H9 (cell line): ENCODE data around the gene VRK2. TPM values are rescaled to one million over a fixed set of nuclear protein-coding genes. Genes with fewer than 3 reads are reported as not detected.
A peak's percentile ranks its signal among the peaks of the same experiment; 100 is the strongest.

Source experiments
- DNase-seq: peaks from one replicate; pipeline ENCODE4 v3.0.0-alpha.2; 2017
- H2AFZ ChIP-seq: one replicate; pipeline ENCODE4 v1.6.1; 2013; ENCODE audit warnings: mild to moderate bottlenecking, low read length, control low read depth, moderate library complexity
- H2AK5ac ChIP-seq: 2 replicates; pipeline ENCODE4 v1.6.1; 2013; ENCODE audit warnings: low read length, control low read depth, mixed read lengths; ENCODE audit not compliant: insufficient read length
- H2BK120ac ChIP-seq: one replicate; pipeline ENCODE4 v1.6.1; 2013; ENCODE audit warnings: low read depth, mild to moderate bottlenecking, low read length, control low read depth, inconsistent platforms; ENCODE audit not compliant: poor library complexity, severe bottlenecking
- H2BK12ac ChIP-seq: 2 replicates; pipeline ENCODE4 v1.6.1; 2013; ENCODE audit warnings: low read length, control low read depth, mixed read lengths, low read depth; ENCODE audit not compliant: insufficient read length
- H2BK15ac ChIP-seq: 2 replicates; pipeline ENCODE4 v1.6.1; 2013; ENCODE audit warnings: low read depth, low read length, control low read depth
- H2BK20ac ChIP-seq: one replicate; pipeline ENCODE4 v1.6.1; 2013; ENCODE audit warnings: low read depth, mild to moderate bottlenecking, low read length, control low read depth, inconsistent platforms; ENCODE audit not compliant: poor library complexity, severe bottlenecking
- H2BK5ac ChIP-seq: 2 replicates; pipeline ENCODE4 v1.6.1; 2013; ENCODE audit warnings: low read length, control low read depth, mixed read lengths; ENCODE audit not compliant: insufficient read length
- H3K14ac ChIP-seq: 2 replicates; pipeline ENCODE4 v1.6.1; 2013; ENCODE audit warnings: low read length, control low read depth; ENCODE audit not compliant: insufficient read depth
- H3K18ac ChIP-seq: 2 replicates; pipeline ENCODE4 v1.6.1; 2013; ENCODE audit warnings: low read depth, mild to moderate bottlenecking, mixed read lengths, low read length, control low read depth; ENCODE audit not compliant: insufficient read length
- H3K23ac ChIP-seq: 2 replicates; pipeline ENCODE4 v1.6.1; 2013; ENCODE audit warnings: low read length, control low read depth, mixed read lengths, low read depth; ENCODE audit not compliant: insufficient read length
- H3K23me2 ChIP-seq: 2 replicates; pipeline ENCODE4 v1.6.1; 2013; ENCODE audit warnings: low read depth, mild to moderate bottlenecking, mixed read lengths, low read length, control low read depth; ENCODE audit not compliant: insufficient read length, poor library complexity, severe bottlenecking
- H3K27ac ChIP-seq: 2 replicates; pipeline ENCODE4 v1.5.1; 2013; ENCODE audit warnings: low read length, control low read depth, mixed read lengths, low read depth; ENCODE audit not compliant: insufficient read length
- H3K27me3 ChIP-seq: 2 replicates; pipeline ENCODE4 v1.6.1; 2013; ENCODE audit warnings: low read length, control low read depth, inconsistent platforms; ENCODE audit not compliant: insufficient read depth
- H3K4ac ChIP-seq: 2 replicates; pipeline ENCODE4 v1.6.1; 2013; ENCODE audit warnings: low read depth, mild to moderate bottlenecking, control low read depth, inconsistent platforms, low read length, moderate library complexity
- H3K4me1 ChIP-seq: 2 replicates; pipeline ENCODE4 v1.6.1; 2013; ENCODE audit warnings: low read length, control low read depth, inconsistent platforms; ENCODE audit not compliant: insufficient read depth
- H3K4me2 ChIP-seq: 2 replicates; pipeline ENCODE4 v1.6.1; 2013; ENCODE audit warnings: low read length, control low read depth, mixed read lengths; ENCODE audit not compliant: insufficient read length, insufficient read depth
- H3K56ac ChIP-seq: 2 replicates; pipeline ENCODE4 v1.6.1; 2013; ENCODE audit warnings: low read depth, mild to moderate bottlenecking, mixed read lengths, low read length, control low read depth; ENCODE audit not compliant: insufficient read length
- H3K79me1 ChIP-seq: 2 replicates; pipeline ENCODE4 v1.6.1; 2013; ENCODE audit warnings: low read depth, mild to moderate bottlenecking, moderate library complexity, low read length, control low read depth, inconsistent platforms; ENCODE audit not compliant: insufficient read depth, poor library complexity, severe bottlenecking
- H3K79me2 ChIP-seq: 2 replicates; pipeline ENCODE4 v1.6.1; 2013; ENCODE audit warnings: low read length, control low read depth, inconsistent platforms; ENCODE audit not compliant: insufficient read depth
- H3K9ac ChIP-seq: 2 replicates; pipeline ENCODE4 v1.6.1; 2013; ENCODE audit warnings: low read length, control low read depth, mixed read lengths; ENCODE audit not compliant: insufficient read length; ENCODE audit errors: extremely low read depth
- H3K9me3 ChIP-seq: one replicate; pipeline ENCODE4 v1.6.1; 2013; ENCODE audit warnings: low read depth, low read length, inconsistent platforms; ENCODE audit not compliant: control insufficient read depth
- H3T11ph ChIP-seq: one replicate; pipeline ENCODE4 v1.6.1; 2013; ENCODE audit warnings: mild to moderate bottlenecking, low read length, control low read depth, inconsistent platforms
- H4K20me1 ChIP-seq: one replicate; pipeline ENCODE4 v1.6.1; 2013; ENCODE audit not compliant: control insufficient read depth, insufficient read length, insufficient read depth
- H4K5ac ChIP-seq: 2 replicates; pipeline ENCODE4 v1.6.1; 2013; ENCODE audit warnings: low read depth, mild to moderate bottlenecking, mixed read lengths, low read length, control low read depth; ENCODE audit not compliant: insufficient read length
- H4K8ac ChIP-seq: replicated peaks from 2 replicates; pipeline ENCODE4 v1.6.1; 2013; ENCODE audit warnings: low read length, control low read depth, mixed read lengths, low read depth; ENCODE audit not compliant: insufficient read length
- H4K91ac ChIP-seq: 2 replicates; pipeline ENCODE4 v1.6.1; 2013; ENCODE audit warnings: low read depth, mild to moderate bottlenecking, moderate library complexity, mixed read lengths, low read length, control low read depth; ENCODE audit not compliant: insufficient read length
- H3K27ac Mint-ChIP-seq, 3 experiments: 2 replicates in 2 of 3; 3 replicates in 1 of 3; pipeline ENCODE4 v1.8.0; 2020 to 2021; ENCODE audit warnings: mixed read lengths in 3 of 3, mild to moderate bottlenecking in 1 of 3, moderate library complexity in 1 of 3
- H3K27me3 Mint-ChIP-seq: 2 replicates; pipeline ENCODE4 v1.8.0; 2021; ENCODE audit warnings: low read depth, mild to moderate bottlenecking, moderate library complexity, mixed read lengths
- H3K36me3 Mint-ChIP-seq, 3 experiments: 2 replicates in 2 of 3; 3 replicates in 1 of 3; pipeline ENCODE4 v1.8.0; 2020 to 2021; ENCODE audit warnings: low read depth in 3 of 3, mixed read lengths in 3 of 3; ENCODE audit not compliant: insufficient read depth in 1 of 3
- H3K4me1 Mint-ChIP-seq, 2 experiments: 2 replicates each; pipeline ENCODE4 v1.8.0; 2020; ENCODE audit warnings: mixed read lengths in 2 of 2
- H3K4me3 Mint-ChIP-seq, 2 experiments: 2 replicates in 1 of 2; 3 replicates in 1 of 2; pipeline ENCODE4 v1.8.0; 2020 to 2021; ENCODE audit warnings: mild to moderate bottlenecking in 2 of 2, mixed read lengths in 2 of 2, moderate library complexity in 1 of 2
- H3K9me3 Mint-ChIP-seq, 2 experiments: 2 replicates in 1 of 2; 3 replicates in 1 of 2; pipeline ENCODE4 v1.8.0; 2020; ENCODE audit warnings: mild to moderate bottlenecking in 2 of 2, mixed read lengths in 2 of 2, moderate library complexity in 1 of 2
- CTCF ChIP-seq: fragments of 200-600 bp; sonication (generic); conservative IDR thresholded peaks from 3 replicates; pipeline ENCODE4 v1.8.0; 2021; ENCODE audit warnings: antibody characterized with exemption, mild to moderate bottlenecking
- WGBS: extraction: QIAGEN DNeasy Blood & Tissue Kit; methylation state at CpG from one replicate; pipeline ENCODE4 v1.1.7; 2013; ENCODE audit warnings: missing lambda C conversion rate, low lambda C conversion rate, mixed read lengths; ENCODE audit not compliant: insufficient read length; ENCODE audit errors: extremely low coverage; 5-methylcytosine and 5-hydroxymethylcytosine counted together
- total RNA-seq: library from RNA; stranded (reverse); gene quantifications from 2 replicates; pipeline ENCODE4 v1.2.1, GENCODE V29; 2021

The VRK2 gene
- total RNA-seq, 1 experiment from 2014 or later = 23.8 TPM

- Mint-ChIP-seq H3K27me3 (no peaks in the 10 kb centered on the region), H3K9me3 (peaks cover 23% of the 10 kb centered on the region in 2 experiments), H3K4me3 (no peak overlapping the region; a peak in 1 of 5 replicates), H3K36me3 (peaks cover 33 to 45% (median 35%) of the 10 kb centered on the region in 3 experiments), H3K4me1 (peaks cover 31 to 32% of the 10 kb centered on the region in 2 experiments), H3K27ac (peak overlapping the region; percentile 78 to 98 (median 96))
- H2BK20ac ChIP-seq = no peak overlapping the region
- no peak overlapping the region for H2AFZ ChIP-seq
- no peak overlapping the region for H3K56ac ChIP-seq
- DNase-seq = no peak
- no peak overlapping the region for H3T11ph ChIP-seq
- H3K4me2 ChIP-seq = peak overlapping the region; percentile 29
- no peaks in the 10 kb centered on the region for H3K27me3 ChIP-seq
- no peaks in the 10 kb centered on the region for H3K79me1 ChIP-seq
- no peak overlapping the region for H2BK12ac ChIP-seq
- H3K27ac ChIP-seq = peak overlapping the region; percentile 22
- H2BK5ac ChIP-seq = no peak overlapping the region
- no peak overlapping the region for H2AK5ac ChIP-seq
- no peak overlapping the region for H2BK120ac ChIP-seq
- peaks cover 7% of the 10 kb centered on the region for H3K9me3 ChIP-seq
- H3K4ac ChIP-seq = no peak overlapping the region
- H3K23ac ChIP-seq = no peak overlapping the region
- H3K9ac ChIP-seq = no peak overlapping the region
- no peaks in the 10 kb centered on the region for H4K20me1 ChIP-seq
- H4K8ac ChIP-seq = no peak overlapping the region
- no peak overlapping the region for H3K14ac ChIP-seq
- H4K91ac ChIP-seq = no peak overlapping the region
- no peaks in the 10 kb centered on the region for H3K23me2 ChIP-seq
- no CpG with 5 or more reads among the region's 3 CpGs for WGBS
- no peaks in the 10 kb centered on the region; the same call in 1 of the 2 replicates for H3K79me2 ChIP-seq
- no peak overlapping the region for H2BK15ac ChIP-seq
- peaks cover 9% of the 10 kb centered on the region; the same call in 1 of the 2 replicates for H3K4me1 ChIP-seq
- no peak for TF ChIP-seq CTCF
- no peak overlapping the region for H4K5ac ChIP-seq
- peak overlapping the region; percentile 5 for H3K18ac ChIP-seq
These were observed 160.6 kb downstream of the VRK2 start for GRCh38 chr2:58207189-58207588.

Other genes with a start within 250 kb of the VRK2 start
- 41.1 and 41.5 TPM in 2 replicates for gene FANCL, start 194.5 kb downstream of the VRK2 start, total RNA-seq